Activated naive CD4-positive, alpha-beta T cell treated with anti-CD3 and anti-CD28 coated beads, Interleukin-2, amount 50 U/mL, for 16 hours (primary cell): ENCODE results near the gene ARHGAP12.
"Not testable (repeated sequence)": the region's sequence is repeated elsewhere in the genome, so short reads cannot be mapped to it uniquely, and the experiment has no call there.

Source experiments
- DNase-seq: peaks from one replicate; pipeline ENCODE4 v3.0.0-alpha.2; 2020

The ARHGAP12 gene

DNA sequence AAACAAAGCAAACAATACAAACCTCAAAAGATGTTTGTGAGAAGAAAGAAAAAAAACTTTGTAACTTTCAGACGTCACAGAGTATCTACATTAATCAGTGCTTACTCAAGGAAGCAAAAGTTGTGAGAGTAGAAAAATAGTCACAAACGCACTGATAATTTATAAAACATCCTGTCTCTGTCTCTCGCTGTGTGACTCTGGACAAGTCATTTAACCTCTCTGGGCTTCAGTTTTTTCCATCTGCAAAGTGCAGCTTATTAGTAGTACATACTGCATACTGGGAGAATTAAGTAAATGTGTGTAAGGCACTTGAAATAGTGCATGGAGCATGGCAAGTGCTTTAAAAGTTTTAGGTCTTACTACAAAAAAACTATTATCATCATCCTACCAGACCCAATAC, 3.8 kb downstream of the ARHGAP12 start:
- no peak for DNase-seq

- no peak for DNase-seq
Measured at GRCh38 chr10:31923389-31923788, 5.2 kb downstream of the ARHGAP12 start.

DNA sequence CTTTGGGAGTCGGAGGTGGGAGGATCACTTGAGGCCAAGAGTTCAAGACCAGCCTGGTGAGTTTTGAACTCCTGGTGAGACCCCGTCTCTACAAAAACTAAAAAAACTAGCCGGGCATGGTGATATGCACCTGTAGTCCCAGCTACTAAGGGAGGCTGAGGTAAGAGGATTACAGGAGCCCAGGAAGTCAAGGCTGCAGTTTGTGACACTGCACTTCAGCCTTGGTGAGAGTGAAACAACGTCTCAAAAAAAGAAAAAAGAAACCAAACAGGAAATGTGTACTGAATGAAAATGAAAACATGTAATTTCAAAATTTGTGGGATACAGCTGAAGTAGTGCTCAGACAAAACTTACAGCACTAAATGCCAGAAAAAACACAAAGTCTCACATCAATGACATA, 7.6 kb downstream of the ARHGAP12 start:
- DNase-seq, result no peak

GRCh38 chr10:31920538-31920937, 8.1 kb downstream of the ARHGAP12 start:
- DNase-seq, result no peak

- DNase-seq, result no peak
Measured at GRCh38 chr10:31918671-31919409, 9.8 kb downstream of the ARHGAP12 start.

DNA sequence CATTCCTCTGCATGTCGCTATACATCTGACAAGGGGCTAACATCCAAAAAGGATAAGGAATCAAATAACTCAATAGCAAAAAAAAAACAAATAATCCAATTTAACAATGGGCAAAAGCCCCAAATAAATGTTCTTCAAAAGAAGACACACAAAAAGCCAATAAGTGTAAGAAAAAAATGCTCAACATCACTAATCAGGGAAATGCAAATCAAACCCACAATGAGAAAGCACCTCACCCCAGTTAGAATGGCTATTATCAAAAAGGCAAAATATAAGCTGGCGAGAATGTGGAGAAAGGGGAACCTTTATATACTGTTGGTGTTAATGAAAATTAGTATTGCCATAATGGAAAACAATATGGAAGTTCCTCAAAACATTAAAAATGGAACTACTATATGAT, 14.3 kb downstream of the ARHGAP12 start:
- no peak for DNase-seq

DNA sequence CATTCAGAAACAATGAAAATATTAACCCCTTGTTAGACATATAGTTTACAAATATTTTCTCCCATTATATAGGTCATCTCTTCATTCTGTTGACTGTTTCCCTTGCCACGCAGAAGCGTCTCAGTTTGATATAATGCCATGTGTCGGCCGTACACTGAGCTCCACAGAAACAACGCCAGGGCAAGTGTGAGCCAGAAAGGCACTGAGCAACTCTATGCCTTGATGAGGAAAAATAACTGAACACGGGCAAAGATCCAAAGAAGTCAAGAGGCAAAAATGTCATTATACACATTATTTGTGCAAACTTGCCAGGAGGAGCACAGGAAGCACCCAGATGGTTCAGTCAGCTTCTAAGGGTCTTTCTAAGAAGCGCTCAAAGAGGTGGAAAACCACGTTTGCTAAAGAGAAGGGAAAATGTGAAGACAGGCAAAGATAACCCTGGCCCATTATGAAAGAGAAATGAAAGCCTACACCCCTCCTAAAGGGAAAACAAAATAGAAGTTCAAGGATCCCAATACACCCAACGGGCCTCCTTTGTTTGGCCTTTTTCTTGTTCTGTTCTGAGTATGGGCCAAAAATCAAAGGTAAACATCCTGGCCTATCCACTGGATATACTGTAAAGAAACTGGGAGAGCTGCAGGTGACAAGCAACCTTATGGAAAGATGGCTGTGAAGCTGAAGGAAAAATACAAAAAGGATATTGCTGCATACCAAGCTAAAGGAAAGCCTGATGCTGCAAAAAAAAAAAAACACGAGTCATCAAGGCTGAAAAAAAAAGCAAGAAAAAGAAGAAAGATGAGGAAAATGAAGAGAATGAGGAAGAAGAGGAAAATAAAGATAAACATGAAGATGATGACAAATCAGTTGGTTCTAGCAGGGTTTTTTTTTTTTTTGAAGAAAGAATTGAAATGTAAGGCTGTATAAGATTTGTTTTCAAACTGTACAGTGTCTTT, 15.5 kb downstream of the ARHGAP12 start:
- no peak for DNase-seq

DNA sequence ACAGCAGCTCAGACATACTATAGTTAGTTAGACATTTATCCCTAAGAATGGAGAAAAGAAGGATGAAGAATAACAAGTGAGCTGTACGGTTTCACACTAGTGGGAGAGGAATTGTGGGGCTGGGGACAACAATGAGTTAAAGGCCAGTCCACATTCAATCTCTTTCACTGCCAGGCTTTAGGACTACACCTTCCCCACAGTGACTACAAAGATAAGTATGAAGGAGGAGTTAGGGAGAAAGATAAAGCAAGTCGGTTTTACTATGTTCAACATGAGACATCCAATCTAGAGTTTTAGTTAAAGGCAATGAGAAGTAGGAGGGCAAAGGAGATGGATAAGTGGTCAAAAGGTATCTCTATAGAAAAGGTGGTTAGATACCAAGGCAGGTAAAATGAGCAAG, 16.3 kb downstream of the ARHGAP12 start:
- no peak for DNase-seq

DNA sequence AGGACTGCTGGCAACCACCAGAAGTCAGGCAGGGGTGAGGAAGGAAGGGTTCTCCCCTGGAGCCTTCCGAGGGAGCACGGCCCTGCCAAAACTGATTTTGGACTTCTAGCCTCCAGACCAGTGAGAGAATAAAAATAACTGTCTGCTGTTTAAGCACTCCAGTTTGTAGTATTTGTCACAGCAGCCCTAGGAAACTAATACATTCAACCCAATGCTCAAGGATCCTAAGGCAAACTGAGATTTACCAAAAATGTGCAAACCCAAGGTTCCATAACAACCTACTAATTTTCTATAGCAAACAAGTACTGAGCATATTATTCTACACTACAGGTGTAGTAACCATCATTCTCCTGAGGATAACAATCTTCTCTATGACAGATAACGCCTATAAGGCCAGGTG, 18.6 kb downstream of the ARHGAP12 start:
- DNase-seq, result no peak

DNA sequence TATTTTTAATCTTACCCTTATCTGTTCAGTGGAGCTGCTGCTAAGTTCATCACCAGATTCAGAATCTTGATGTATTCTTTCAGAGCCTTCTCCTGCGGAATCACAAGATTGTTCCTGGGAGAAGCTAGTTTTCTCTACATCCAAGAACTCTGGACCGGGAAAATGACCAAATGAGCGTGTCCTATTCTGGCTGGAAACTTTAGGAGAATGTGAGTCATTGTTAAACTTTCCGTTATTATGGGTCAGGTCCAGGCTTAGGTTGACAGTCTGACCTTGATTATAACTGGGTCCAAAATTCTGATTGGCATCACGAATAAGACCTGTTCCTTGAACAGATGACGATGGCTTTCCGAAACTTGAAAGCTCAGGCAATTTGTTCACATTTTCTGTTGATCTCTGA, 20.5 kb downstream of the ARHGAP12 start:
- DNase-seq, result no peak

GRCh38 chr10:31906039-31906438, 22.6 kb downstream of the ARHGAP12 start:
- no peak for DNase-seq

DNA sequence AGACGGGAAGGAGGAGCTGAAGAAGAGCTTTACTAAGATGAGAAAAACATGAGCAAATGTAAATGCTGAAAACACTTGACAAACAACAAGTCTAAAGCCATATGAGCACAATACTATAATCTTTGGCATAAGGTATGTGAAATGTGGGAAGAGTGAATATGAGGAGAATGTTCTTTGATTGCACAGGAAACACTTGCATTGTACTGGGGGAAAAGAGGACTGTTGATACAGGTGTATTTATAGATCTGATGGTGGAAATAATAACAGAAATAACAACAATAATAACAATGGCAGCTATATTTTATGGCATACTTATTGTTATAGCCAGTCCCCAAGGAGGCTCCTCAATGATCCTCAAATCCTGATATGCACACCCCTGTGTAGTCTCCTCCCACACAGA, 23.0 kb downstream of the ARHGAP12 start:
- DNase-seq, result no peak

GRCh38 chr10:31902625-31903024, 26.0 kb downstream of the ARHGAP12 start:
- DNase-seq, result no peak

- DNase-seq, result no peak
Measured at GRCh38 chr10:31897506-31897905, 31.1 kb downstream of the ARHGAP12 start.

- no peak for DNase-seq
Measured at GRCh38 chr10:31896968-31897384, 31.7 kb downstream of the ARHGAP12 start.

- not testable (repeated sequence) for DNase-seq
Measured at GRCh38 chr10:31895722-31896121, 32.9 kb downstream of the ARHGAP12 start.

GRCh38 chr10:31888442-31888841, 40.2 kb downstream of the ARHGAP12 start:
- DNase-seq, result no peak

- DNase-seq, result no peak
Measured at GRCh38 chr10:31887850-31888249, 40.8 kb downstream of the ARHGAP12 start.

DNA sequence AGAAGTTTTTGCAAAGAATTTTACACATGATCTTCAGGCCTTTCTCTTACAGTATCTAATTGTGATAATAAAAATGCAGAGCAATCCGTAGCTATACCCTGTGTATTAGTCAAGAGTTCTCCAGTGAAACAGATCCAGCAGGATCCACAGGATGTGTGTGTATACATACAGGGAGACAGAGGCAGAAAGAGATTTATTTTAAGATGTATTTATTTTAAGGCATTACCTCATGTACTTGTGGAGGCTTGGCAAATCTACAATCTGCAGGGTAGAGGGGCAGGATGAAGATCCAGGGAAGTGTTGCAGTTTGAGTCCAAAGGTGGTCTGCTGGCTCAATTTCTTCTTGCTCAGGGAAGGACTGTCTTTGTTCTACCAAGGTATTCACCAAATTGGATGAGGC, 41.7 kb downstream of the ARHGAP12 start:
- DNase-seq, result no peak

- no peak for DNase-seq
Measured at GRCh38 chr10:31885971-31886370, 42.7 kb downstream of the ARHGAP12 start.

DNA sequence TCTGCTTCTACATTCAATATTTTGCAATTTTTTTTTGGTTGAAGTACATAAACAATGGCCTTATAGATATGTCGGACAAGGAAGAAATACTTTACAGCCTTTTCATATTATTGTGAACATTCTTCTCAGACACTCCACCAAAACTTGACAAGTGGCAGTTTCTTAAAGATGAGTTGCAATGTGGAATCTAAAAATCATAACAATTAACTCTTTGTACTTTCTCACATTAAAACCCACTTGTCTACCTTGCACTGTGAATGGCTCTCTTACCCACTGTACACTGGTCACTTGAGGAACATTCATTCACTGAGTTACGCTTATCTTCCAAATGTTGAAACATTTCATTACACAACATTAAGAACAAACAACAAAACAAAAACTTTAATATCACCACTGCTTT, 44.2 kb downstream of the ARHGAP12 start:
- DNase-seq, result no peak

GRCh38 chr10:31883397-31883796, 45.2 kb downstream of the ARHGAP12 start:
- DNase-seq, result no peak

DNA sequence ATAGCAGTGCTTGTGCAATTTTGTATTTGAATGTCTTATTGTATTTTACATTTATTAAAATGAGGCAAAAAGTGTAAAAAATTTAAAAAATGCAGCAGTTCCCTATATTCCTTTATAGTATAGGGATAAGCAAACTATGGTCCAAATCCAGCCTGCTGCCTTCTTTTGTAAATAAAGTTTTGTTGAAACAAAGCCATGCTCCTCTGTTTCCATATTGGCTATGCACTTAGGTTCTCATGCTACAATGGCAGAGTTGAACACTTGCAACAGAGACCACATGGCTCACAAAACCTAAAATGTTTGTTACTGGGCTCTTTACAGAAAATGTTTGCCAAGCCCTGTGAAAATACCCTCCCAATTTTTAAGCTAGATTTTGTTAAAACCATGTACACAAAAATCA, 50.1 kb downstream of the ARHGAP12 start:
- no peak for DNase-seq
